HG02981 (cell line): ENCODE results near the gene RTN1.

Source experiments
- ATAC-seq: cut with Tn5 transposase; IDR thresholded peaks from one replicate; pipeline ENCODE4 v1.9.1; 2021; ENCODE audit warnings: mild to moderate bottlenecking, moderate library complexity; ENCODE audit not compliant: unreplicated experiment

RTN1 gene

GRCh38 chr14:59576332-59577294 is 294.0 kb downstream of the RTN1 start, which contains the start of gene CCDC175:
Gene CCDC175 (minus strand): TSS chr14:59576812. CDS start chr14:59576775, 37 bp downstream.
- peak; percentile 99 for ATAC-seq

GRCh38 chr14:59570122-59570521 is 300.5 kb downstream of the RTN1 start:
- no peak for ATAC-seq

- ATAC-seq = no peak
Observed at GRCh38 chr14:59566725-59567124, 303.9 kb downstream of the RTN1 start.

GRCh38 chr14:59566296-59566695 is 304.3 kb downstream of the RTN1 start:
- no peak for ATAC-seq

GRCh38 chr14:59565087-59565486 is 305.5 kb downstream of the RTN1 start:
- ATAC-seq = no peak

GRCh38 chr14:59564366-59564765 is 306.2 kb downstream of the RTN1 start:
- ATAC-seq = no peak

GRCh38 chr14:59547310-59547709 is 323.3 kb downstream of the RTN1 start:
- no peak for ATAC-seq
